PC-9 (cell line): ENCODE data around the gene KIAA2012. TPM values are rescaled to one million over a fixed set of nuclear protein-coding genes. Genes with fewer than 3 reads are reported as not detected.

Experiments used
- Bru-seq: library from RNA; stranded (reverse); fragments of 400-500 nt; gene quantifications from one replicate; lab custom pipeline; 2021; lab: Mats Ljungman, UMichigan
- BruChase-seq, 2 experiments: library from RNA; stranded (reverse); fragments of 400-500 nt; gene quantifications; one replicate each; lab custom pipeline; 2021; lab: Mats Ljungman, UMichigan
- BruUV-seq: library from RNA; stranded (reverse); fragments of 400-500 nt; replicated peaks from 2 replicates; lab custom pipeline; 2021; lab: Mats Ljungman, UMichigan
- CTCF ChIA-PET: fragments of 300-600 bp; sonication (Branson Sonifier 250); formaldehyde crosslinking; loops from one replicate; lab custom pipeline; 2022; ENCODE audit warnings: antibody characterized with exemption; lab: Charles Lee
- POLR2A ChIA-PET: fragments of 300-600 bp; sonication (Branson Sonifier 250); formaldehyde crosslinking; loops from one replicate; lab custom pipeline; 2022; ENCODE audit warnings: antibody characterized with exemption; ENCODE audit not compliant: unreplicated experiment; lab: Charles Lee
- DNase-seq, 2 experiments: peaks; one replicate each; pipeline versions ENCODE4 v3.0.0 to v3.0.0-alpha.2; 2015 to 2022; ENCODE audit warnings: mixed read lengths in 1 of 2
- H2AFZ ChIP-seq: fragments of 200-600 bp; sonication (generic); 2 replicates; pipeline ENCODE4 v1.8.1; 2017; ENCODE audit warnings: antibody characterized with exemption
- H3F3A ChIP-seq: fragments of 200-600 bp; sonication (generic); 2 replicates; pipeline ENCODE4 v1.8.1; 2017; ENCODE audit warnings: antibody characterized with exemption, mild to moderate bottlenecking, low read depth; ENCODE audit not compliant: insufficient read depth
- H3K27ac ChIP-seq: fragments of 200-600 bp; sonication (generic); 2 replicates; pipeline ENCODE4 v1.6.1; 2016; ENCODE audit warnings: mixed run types
- H3K27me3 ChIP-seq: fragments of 200-600 bp; sonication (generic); 2 replicates; pipeline ENCODE4 v1.6.1; 2016; ENCODE audit warnings: low read depth, mixed run types; ENCODE audit not compliant: insufficient read depth
- H3K36me3 ChIP-seq: fragments of 200-600 bp; sonication (generic); 2 replicates; pipeline ENCODE4 v1.6.1; 2016; ENCODE audit warnings: low read depth, mixed run types
- H3K4me1 ChIP-seq: fragments of 200-600 bp; sonication (generic); replicated peaks from 2 replicates; pipeline ENCODE4 v1.6.1; 2016; ENCODE audit warnings: mixed run types; ENCODE audit not compliant: insufficient read depth
- H3K4me2 ChIP-seq: fragments of 200-600 bp; sonication (generic); 2 replicates; pipeline ENCODE4 v1.6.1; 2017; ENCODE audit warnings: mixed run types
- H3K4me3 ChIP-seq: fragments of 200-600 bp; sonication (generic); 2 replicates; pipeline ENCODE4 v1.6.1; 2016; ENCODE audit warnings: mixed run types
- H3K79me2 ChIP-seq: fragments of 200-600 bp; sonication (generic); 2 replicates; pipeline ENCODE4 v1.6.1; 2017; ENCODE audit warnings: low read depth, mixed run types
- H3K9me2 ChIP-seq: fragments of 200-600 bp; sonication (generic); 2 replicates; pipeline ENCODE4 v1.8.1; 2017; ENCODE audit warnings: mild to moderate bottlenecking; ENCODE audit not compliant: insufficient read depth
- H3K9me3 ChIP-seq: fragments of 200-600 bp; sonication (generic); 2 replicates; pipeline ENCODE4 v1.8.1; 2016; ENCODE audit warnings: low read depth; ENCODE audit not compliant: insufficient read depth
- H4K20me1 ChIP-seq: fragments of 200-600 bp; sonication (generic); 2 replicates; pipeline ENCODE4 v1.8.1; 2017; ENCODE audit not compliant: insufficient read depth
- EZH2 ChIP-seq: fragments of 200-600 bp; sonication (generic); IDR thresholded peaks from 2 replicates; pipeline ENCODE4 v1.8.0; 2017; ENCODE audit warnings: antibody characterized with exemption, low read depth
- intact Hi-C: fragments of 100-400 bp; cut with micrococcal nuclease; formaldehyde crosslinking; loops from one replicate; pipeline ENCODE4 v1.10.0; 2022; ENCODE audit not compliant: unreplicated experiment
- long read RNA-seq: library from polyadenylated mRNA; stranded (forward); transcript quantifications from one replicate; pipeline ENCODE4 v2.0.0, GENCODE V29; 2022
- total RNA-seq: library from RNA; stranded (reverse); gene quantifications from 2 replicates; pipeline ENCODE4 v1.2.3, GENCODE V29; 2021
- TF ChIP-seq, protein P1 (sequence below): fragments of 200-600 bp; sonication (generic); conservative IDR thresholded peaks from 2 replicates; pipeline ENCODE4 v1.6.1; 2017; ENCODE audit warnings: mixed run types, antibody characterized with exemption, mild to moderate bottlenecking, moderate library complexity

KIAA2012 gene
- total RNA-seq (not detected in 2 replicates), Bru-seq, nascent RNA (percentile 0 among the genes with signal in this experiment), BruChase-seq, experiment 1, labeled RNA remaining after a 2-hour chase (percentile 3 among the genes with signal in this experiment), BruChase-seq, experiment 2, labeled RNA remaining after a 6-hour chase (percentile 2 among the genes with signal in this experiment)
- long read RNA-seq: 0 reads

- TF ChIP-seq, protein P1, sequence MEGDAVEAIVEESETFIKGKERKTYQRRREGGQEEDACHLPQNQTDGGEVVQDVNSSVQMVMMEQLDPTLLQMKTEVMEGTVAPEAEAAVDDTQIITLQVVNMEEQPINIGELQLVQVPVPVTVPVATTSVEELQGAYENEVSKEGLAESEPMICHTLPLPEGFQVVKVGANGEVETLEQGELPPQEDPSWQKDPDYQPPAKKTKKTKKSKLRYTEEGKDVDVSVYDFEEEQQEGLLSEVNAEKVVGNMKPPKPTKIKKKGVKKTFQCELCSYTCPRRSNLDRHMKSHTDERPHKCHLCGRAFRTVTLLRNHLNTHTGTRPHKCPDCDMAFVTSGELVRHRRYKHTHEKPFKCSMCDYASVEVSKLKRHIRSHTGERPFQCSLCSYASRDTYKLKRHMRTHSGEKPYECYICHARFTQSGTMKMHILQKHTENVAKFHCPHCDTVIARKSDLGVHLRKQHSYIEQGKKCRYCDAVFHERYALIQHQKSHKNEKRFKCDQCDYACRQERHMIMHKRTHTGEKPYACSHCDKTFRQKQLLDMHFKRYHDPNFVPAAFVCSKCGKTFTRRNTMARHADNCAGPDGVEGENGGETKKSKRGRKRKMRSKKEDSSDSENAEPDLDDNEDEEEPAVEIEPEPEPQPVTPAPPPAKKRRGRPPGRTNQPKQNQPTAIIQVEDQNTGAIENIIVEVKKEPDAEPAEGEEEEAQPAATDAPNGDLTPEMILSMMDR: no peak
- TF ChIP-seq EZH2: no peak
These were observed at the start of gene KIAA2012 for GRCh38 chr2:202072737-202073401. TSS of gene KIAA2012 (plus strand) at chr2:202073255. CDS start at chr2:202073628, 373 bp downstream.

GRCh38 chr2:202023904-202024266, 49.2 kb upstream of the KIAA2012 start:
- Histone ChIP-seq H4K20me1 (no peaks in the 10 kb centered on the region), H3K27me3 (no peaks in the 10 kb centered on the region), H3F3A (no peaks in the 10 kb centered on the region), H2AFZ (no peak overlapping the region), H3K4me2 (no peak overlapping the region), H3K36me3 (no peaks in the 10 kb centered on the region), H3K27ac (no peak overlapping the region), H3K4me3 (no peak overlapping the region), H3K9me2 (no peaks in the 10 kb centered on the region), H3K4me1 (no peaks in the 10 kb centered on the region), H3K79me2 (no peaks in the 10 kb centered on the region), H3K9me3 (no peaks in the 10 kb centered on the region)
- BruUV-seq: no TSS peak
- intact Hi-C loops: no loop called here
- ChIA-PET POLR2A (no interaction called here), CTCF (no interaction called here)
- DNase-seq: no peak
- TF ChIP-seq EZH2: no peak
- TF ChIP-seq, protein P1: no peak

More at GRCh38 chr2:202072737-202073401, at the start of gene KIAA2012:
- Histone ChIP-seq H3K4me1 (no peaks in the 10 kb centered on the region), H3K27ac (no peak within 1 kb of the TSS), H3K27me3 (no peaks in the 10 kb centered on the region), H3K79me2 (no peaks in the 10 kb centered on the region), H3K4me2 (no peak within 1 kb of the TSS), H2AFZ (no peak within 1 kb of the TSS), H4K20me1 (no peaks in the 10 kb centered on the region), H3F3A (no peaks in the 10 kb centered on the region), H3K9me2 (no peaks in the 10 kb centered on the region), H3K36me3 (no peaks in the 10 kb centered on the region), H3K4me3 (no peak within 1 kb of the TSS), H3K9me3 (no peaks in the 10 kb centered on the region)
- no peak for DNase-seq
- no TSS peak for BruUV-seq
- ChIA-PET CTCF (interaction anchor here (0.6 kb wide), 1 partner anchor 275 kb away, joined by 3 read pairs; no protein-coding TSS in a partner anchor), POLR2A (no interaction called here)
- intact Hi-C loops: no loop called here

DNA sequence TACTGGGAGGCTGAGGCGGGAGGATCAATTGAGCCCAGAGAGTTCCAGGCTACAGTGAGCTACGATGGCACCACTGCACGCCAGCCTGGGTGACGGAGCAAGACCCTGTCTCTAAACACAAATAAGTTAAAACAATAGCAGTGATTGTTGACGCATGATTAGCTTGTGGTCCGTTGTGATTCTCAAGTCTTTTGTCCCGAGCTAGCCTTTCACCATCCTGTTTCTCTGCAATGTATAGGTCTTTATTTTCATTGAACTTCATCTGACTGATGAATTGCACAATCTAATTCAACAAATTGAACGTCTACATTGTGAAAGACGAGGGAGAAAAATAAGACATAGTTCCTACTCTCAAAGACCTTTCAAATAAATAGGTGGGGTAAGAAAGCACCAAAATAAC, 48.2 kb upstream of the KIAA2012 start:
- H3K9me2 ChIP-seq: no peaks in the 10 kb centered on the region
- no peaks in the 10 kb centered on the region for H3K9me3 ChIP-seq
- no peak overlapping the region for H3K4me2 ChIP-seq
- H3K79me2 ChIP-seq: no peaks in the 10 kb centered on the region
- no TSS peak for BruUV-seq
- intact Hi-C loops: no loop called here
- no peak overlapping the region for H2AFZ ChIP-seq
- DNase-seq: no peak
- no peaks in the 10 kb centered on the region for H3K27me3 ChIP-seq
- H3F3A ChIP-seq: no peaks in the 10 kb centered on the region
- no peaks in the 10 kb centered on the region for H3K36me3 ChIP-seq
- ChIA-PET CTCF (no interaction called here), POLR2A (no interaction called here)
- H3K27ac ChIP-seq: no peak overlapping the region
- H3K4me1 ChIP-seq: no peaks in the 10 kb centered on the region
- no peaks in the 10 kb centered on the region for H4K20me1 ChIP-seq
- H3K4me3 ChIP-seq: no peak overlapping the region
- TF ChIP-seq, protein P1: no peak
- TF ChIP-seq EZH2: no peak
